IPS DF 4.7 (cell line): ENCODE data around the gene SH3PXD2B.
A peak's percentile ranks its signal among the peaks of the same experiment; 100 is the strongest.
"Not testable (repeated sequence)": the region's sequence is repeated elsewhere in the genome, so short reads cannot be mapped to it uniquely, and the experiment has no call there.

Experiments used
- DNase-seq: peaks from one replicate; pipeline ENCODE4 v3.0.0-alpha.2; 2013; ENCODE audit warnings: low spot score; ENCODE audit errors: extremely low read depth

The SH3PXD2B gene

DNA sequence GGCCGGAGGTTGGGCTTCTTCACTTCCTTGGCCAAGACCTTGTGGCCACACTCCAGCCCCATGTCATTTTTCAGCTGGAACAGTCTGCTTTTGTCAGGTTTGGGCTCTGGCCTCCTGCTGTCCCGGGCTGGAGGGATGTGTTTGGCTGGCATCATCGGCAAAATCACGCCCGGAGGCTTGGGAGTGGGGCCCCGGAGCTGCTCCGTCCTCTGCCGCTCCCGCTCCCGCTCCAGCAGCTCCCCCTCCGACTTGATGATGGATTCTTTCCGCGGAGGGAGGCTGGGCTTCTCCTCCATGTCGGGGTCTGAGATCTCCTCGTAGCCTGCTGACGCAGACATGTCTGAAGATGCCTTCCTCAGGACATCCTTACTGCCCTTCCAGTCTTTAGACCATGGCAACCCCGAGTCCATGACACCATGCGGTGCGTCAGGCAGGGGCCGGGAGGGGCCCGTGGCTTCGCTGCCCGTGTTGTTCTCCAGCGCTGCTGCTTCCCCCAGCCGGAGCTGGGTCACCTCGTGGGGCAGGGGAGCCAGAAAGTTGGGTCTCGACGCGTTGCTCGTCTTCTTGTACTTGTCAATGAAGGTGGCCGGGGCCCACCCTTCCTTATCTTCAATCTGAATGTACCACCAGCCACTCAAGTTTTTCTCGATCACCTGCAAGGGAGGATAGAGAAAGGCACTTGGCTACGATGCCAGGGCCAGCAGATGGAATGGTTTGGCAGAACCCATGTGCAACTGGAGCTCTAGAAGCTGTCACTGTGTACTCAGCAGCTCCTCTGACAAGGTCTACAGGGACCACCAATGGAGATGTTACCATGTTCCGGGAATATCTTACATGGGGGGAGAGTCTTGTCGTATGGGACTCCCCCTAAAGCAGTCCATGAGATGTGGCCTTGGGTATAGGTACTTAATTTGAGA, 114.8 kb downstream of the SH3PXD2B start:
- no peak for DNase-seq

DNA sequence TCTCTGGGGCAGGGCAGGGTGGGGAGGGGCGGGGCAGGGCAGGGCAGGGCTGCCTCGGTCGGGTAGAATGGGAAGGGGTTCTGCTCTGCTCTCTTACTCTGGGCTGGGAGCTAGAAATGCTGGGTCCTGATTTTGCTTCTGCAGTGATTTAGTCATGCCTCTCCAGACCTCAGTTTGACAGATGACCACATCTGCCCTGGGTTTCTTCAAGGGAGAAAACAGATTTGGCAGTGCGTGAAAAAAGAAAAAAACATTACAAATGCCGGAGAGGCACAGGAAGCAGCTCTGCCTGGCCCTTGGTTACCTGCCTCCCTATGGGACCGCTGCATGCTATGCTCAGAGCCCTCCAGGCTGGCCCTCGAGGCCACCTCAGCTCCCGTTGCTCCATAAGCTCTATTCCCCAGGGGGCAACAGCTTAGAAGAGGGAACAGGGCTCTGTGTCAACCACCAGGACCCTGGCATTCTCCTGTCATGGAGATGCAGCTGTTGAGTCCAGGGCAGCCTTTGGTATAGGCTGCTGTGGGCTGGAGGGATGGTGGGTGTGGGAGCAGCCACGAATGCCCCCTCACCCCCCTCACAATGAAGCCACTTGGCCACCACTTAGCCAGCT, 117.5 kb downstream of the SH3PXD2B start:
- DNase-seq = no peak

DNA sequence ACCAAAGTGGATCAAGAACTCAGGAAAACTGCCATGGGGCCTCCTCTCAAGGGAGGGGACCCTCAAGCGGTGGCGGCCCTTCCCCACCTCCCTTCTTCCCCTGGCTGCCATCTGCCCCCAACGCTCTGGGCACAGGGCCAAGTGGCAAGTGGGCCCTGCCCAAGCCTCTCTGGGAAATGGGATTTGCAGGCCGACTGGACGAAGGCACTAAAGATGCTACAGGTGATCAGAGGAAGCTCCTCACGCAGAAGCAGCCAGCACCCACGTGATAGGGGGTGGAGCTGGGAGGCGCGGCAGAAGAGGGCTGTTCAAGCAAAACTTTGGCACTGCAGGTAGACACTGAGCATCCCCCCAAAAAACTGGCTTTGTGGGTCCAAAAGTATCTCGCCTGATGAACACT, 118.1 kb downstream of the SH3PXD2B start:
- no peak for DNase-seq

DNA sequence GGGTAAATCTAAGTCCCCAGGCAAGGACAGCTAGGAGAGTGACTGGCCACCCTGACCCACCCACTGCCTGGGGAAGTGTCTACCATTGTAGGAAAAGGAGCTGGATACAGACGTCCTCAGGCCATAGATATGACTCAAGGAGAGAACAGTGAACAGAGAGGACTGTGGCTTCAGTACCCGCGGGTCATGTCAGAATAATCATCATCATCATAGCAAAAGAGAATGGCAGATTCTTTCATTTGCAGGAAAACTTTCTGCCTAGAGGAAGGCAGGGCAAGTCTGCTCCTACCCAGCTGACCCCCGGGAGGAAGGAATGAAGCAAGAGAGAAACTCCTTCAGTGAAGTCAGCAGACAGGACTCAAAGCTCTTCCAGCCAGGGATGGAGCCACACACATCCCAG, 118.6 kb downstream of the SH3PXD2B start:
- DNase-seq = no peak

DNA sequence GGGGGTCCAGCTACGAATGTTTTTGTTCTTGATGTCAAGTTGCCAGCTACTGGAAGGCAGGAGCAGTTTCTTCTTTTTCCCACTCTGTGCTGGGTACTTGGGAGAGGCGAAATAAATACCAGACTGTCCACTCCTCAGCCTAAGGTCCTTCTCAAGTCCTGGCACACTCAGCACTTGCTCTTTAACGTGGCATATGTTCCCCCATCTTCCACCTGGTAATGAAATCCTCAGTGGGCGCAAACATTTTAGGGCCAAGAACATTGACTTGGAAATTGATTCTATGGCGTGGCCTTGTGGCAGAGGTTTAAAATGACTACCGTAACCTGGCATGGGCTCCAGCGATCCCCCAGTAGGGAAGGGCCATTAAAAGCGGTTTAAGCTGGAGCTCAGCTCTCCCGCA, 119.7 kb downstream of the SH3PXD2B start:
- DNase-seq = no peak

DNA sequence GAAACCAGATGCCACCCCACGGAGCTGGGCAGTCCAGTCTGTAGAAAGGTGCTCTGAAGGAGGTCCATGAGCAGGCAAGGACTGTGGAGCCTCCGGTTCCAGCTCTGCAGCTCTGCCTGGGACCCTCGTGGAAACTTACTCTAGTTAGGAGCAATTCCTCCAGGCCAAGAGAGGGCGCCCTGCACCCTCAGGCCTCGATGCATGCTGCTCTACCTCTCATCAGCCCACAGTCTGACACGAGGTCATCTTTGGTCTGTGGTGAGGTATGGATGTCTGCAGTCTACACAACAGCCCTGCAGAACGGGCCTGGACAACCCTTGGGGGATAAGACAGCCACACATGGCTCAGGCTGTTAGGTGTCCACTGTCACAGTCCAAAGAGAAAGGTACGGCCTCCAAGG, 120.1 kb downstream of the SH3PXD2B start:
- DNase-seq = peak; percentile 28

DNA sequence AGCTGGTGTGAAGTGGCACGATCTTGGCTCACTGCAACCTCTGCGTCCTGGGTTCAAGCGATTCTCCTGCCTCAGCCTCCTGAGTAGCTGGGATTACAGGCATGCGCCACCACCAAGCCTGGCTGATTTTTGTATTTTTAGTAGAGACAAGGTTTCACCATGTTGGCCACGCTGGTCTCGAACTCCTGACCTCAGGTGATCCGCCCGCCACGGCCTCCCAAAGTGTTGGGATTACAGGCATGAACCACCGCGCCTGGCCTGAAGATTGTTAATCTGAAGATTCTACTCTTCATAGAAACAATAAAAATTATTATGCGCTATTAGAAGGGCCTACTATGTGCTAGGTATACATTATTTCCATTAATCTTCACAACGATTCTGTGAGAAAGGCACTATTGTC, 127.4 kb downstream of the SH3PXD2B start:
- not testable (repeated sequence) for DNase-seq

DNA sequence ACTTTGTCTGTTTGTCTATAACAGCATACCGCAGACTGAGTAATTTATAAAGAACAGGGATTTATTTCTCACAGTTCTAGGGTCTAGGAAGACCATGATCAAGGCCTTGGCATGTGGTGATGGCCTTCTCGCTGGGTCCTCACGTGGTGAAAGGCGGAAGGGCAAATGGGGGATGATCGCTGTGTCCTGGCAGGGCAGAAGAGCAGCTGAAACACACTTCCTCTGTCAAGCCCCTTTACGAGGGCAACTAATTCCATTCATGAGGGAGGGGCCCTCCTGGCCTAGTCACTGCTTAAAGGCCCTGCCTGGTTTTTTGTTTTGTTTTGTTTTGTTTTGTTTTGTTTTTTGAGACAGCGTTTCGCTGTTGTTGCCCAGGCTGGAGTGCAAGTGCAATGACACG, 128.9 kb downstream of the SH3PXD2B start:
- DNase-seq = no peak

DNA sequence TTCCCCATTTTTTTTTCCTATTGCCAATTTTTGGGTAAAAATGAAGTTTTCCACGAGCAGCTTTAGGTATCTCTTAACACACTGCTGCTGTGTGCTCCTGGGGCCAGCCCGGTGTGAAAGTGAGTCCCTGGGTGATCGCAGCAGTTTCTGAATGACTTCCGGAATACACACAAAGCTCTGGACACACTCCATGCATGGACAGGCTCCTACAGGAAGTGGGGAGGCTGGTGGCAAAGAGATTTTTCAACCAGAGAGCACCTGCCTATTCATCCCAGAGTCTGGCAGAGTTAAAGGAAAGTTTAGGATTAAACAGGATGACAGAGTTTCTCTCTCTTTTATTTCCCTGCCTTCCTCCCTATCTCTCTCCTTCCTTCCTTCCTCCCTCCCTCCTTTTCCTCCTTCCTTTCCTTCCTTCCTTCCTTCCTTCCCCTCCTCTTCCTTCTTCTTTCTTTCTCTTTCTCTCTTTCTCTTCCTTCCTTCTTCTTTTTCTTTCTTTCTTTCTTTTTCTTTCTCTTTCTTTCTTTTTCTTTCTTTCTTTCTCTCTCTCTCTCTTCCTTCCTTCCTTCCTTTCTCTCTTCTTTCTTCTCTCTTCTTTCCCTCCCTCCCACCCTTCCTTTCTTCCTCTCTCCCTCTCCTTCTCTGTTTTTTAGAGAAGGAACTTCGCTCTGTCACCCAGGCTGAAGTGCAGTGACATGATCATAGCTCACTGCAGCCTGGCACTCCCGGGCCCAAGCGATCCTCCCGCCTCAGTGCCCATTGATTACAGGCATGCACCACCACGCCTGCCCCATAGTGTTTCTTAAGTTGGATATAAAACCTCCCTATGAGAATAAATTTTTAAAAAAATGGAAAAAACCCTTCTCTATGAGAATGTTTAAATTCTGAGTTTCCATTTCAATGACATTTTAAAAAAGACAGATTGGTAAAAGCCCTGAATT, 132.0 kb downstream of the SH3PXD2B start:
- no peak for DNase-seq

DNA sequence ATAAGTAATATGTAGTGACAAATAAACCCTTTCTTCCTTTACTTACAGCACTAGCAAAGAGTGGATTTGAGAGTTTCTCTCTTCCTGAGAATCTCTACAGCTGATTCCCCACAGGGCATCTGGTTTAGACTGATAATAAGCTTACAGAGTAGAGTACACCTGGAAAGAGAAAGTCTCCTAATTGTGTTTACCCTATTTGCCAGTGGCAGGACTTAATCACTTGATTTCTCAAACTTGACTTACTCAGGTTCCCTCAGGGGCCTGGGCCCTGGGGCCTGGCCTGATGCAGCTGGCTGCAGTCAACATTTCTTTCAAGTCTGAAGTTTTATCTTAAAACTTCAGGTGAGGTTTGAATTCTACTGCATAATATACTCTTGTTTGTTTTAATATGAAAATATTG, 132.7 kb downstream of the SH3PXD2B start:
- DNase-seq = no peak

DNA sequence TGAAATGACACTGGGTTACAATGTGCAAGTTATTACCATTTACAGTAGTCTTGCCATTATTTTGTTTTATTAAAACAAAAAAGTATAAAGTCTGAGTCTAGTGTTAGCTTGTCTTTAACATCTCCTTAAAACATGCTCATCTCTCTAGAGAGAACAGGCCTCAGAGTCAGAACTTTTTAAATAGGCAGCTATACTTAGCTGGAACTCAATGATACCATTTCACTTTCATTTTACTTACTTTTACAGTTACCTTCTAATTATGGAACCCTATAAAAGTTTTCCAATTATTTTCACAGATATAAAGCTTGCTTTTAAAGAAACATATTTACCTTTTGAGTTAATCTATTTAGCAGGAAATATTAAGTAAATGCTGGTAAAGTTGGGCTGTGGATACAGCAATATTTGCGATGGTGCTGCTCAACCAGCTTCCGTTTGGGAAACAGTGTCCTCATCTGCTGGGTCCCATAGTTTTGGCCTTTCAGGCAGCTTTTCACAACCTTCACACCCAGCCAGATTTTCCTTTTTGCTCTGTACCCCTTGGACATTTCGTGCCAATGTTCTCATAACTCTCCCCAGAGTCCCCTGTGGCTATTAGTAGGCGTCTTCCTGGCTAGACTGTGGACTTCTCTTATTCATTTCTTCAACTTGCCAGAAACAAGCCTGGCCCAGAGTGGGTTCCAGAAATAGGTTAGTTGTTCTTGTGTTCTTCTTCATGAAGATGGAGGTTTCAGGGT, 134.4 kb downstream of the SH3PXD2B start:
- no peak for DNase-seq

DNA sequence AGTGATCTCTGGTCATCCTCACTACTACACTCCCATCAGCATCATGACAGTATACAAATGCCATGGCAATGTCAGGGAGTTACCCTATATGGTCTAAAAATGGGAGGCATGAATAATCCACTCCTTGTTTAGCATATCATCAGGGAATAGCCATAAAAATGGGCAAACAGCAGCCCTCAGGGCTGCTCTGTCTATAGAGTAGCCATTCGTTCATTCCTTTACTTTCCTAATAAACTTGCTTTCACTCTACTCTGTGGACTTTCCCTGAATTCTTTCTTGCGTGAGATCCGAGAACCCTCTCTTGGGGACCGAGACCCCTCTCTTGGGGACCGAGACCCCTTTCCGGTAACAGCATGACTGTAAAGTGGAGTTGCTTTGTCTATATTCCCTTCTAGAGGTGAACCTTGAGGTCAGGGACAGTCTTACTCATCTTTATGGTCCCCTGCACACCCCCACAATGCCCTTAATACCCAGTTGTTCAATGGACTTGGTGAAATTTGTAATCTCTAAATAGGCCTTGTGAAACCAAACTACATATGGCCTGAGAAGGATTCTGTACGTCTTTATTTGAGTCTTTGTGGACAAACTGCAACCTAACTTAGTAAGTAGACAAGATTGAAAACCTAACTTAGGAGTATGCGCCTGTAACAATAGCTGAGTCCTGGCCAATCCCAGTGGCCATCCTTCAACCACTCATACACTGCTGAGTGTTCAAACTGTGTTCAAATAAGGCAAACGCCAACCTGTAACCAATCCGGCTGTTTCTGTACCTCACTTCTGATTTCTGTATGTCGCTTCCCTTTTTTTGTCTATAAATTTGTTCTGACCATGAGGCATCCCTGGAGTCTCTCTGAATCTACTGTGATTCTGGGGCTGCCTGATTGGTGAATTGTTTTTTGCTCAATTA, 138.5 kb downstream of the SH3PXD2B start:
- no peak for DNase-seq

DNA sequence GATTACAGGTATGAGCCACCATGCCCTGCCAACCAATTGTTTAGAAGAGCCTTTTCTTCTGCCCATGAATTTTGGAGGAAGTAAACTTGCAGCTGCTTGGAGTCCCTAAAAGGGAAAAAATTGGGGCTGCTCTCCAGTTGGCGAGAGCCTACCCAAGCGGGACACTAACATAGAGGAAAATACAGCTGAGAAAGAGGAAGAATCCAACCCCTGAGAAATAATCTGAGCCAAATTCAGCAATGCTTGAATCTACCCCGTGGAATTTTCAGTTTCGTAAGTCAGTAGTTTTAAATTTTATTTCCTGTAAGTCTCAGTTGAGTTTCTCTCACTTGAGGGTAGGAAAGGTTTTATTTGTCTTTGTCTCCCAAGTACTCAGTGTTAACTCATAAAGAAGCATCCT, 140.4 kb downstream of the SH3PXD2B start:
- DNase-seq = no peak

DNA sequence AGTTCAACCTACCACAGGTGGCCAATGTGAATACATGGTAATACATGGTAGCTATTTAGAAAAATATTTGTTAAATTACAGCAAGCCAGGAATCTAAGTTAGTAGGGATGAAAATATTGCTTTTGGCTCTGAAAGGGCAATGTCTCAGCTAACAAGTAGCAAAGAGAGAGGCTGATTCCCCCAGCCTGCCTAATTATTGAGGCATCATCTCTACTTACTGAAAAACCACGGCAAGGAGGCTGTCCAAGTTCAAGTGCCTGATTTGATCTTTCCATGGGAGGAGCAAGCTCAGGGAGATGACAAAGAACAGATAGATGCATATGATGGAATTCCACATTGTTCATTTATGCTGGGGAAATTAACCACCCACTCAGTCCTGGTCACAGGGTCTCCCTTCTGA, 142.0 kb downstream of the SH3PXD2B start:
- DNase-seq = no peak

DNA sequence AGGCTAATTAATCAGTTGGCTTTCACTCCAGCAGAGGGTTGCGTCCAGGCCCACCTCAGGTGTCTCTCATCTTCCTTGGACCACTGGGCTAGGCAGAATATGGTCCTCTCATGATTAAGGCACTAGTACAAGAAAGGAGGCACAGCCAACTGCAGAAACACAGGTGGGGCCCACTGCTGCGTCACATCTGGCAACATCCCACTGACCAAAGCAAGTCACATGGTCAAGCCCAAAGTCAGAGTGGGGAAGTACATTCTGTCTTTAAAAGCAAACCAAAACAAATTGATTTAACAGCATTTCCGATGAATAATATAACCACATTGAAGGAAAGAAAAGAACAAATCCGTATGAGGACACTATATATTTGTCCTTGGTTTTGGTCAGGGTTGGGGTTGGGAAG, 142.7 kb downstream of the SH3PXD2B start:
- DNase-seq = no peak

DNA sequence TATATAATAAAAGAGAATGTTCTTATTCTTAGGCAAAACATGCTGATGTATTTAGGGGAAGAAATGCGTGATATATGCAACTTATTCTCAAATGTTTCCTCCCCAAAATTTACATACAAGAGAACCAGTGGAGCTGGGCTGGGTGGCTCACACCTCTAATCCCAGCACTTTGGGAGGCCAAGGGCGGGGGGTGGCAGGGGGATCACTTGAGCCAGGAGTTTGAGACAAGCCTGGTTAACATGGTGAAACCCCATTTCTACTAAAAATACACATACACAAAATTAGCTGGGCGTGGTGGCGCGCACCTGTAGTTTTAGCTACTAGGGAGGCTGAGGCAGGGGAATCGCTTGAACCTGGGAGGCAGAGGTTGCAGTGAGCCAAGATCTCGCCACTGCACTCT, 143.3 kb downstream of the SH3PXD2B start:
- DNase-seq = no peak

DNA sequence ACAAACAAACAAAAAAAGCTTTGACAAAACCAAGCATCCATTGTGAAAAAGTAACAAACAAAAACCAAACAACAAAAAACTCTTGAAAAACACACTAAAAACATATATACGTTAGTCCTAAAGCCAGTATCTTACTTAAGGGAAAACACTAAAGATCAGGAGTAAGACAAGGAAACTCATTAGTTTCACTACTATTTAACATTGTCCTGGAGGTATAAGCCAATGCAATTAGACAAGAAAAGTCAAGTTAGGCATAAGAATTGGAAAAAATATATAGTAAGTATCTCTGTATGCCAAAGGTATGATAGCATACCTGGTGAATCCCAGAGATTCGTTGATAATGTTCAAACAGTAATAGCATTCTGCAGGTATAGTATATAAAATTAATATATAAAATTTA, 148.9 kb downstream of the SH3PXD2B start:
- no peak for DNase-seq

DNA sequence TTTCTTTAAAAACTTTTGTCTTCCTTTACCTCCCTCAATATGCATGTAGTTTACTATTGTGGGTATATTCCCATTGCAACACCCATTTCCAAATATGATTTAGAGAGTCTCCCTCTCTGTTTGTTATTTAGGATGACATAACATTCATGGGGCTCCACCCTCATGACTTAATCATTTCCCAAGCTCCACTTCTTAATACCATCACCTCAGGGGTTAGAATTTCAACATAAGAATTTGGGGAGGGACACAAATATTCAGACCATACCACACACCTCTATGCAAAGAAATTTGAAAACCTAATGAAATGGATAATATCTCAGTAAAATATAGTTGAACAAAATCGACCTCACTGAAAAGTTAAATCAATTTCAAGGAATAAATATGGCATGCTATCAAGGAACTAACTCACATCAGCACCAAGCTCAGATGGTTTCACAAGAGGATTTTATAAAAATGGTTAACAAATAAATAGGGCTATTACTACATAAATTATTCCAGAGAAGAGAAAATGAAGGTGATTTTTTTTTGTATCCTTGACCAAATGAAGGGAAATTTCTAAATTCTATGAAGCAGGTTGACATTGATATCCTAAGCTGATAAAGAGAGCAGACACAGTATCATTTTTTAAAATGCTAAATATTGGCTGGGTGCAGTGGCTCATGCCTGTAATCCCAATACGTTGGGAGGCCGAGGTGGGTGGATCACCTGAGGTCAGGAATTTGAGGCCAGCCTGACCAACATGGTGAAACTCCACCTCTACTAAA, 150.6 kb downstream of the SH3PXD2B start:
- no peak for DNase-seq

DNA sequence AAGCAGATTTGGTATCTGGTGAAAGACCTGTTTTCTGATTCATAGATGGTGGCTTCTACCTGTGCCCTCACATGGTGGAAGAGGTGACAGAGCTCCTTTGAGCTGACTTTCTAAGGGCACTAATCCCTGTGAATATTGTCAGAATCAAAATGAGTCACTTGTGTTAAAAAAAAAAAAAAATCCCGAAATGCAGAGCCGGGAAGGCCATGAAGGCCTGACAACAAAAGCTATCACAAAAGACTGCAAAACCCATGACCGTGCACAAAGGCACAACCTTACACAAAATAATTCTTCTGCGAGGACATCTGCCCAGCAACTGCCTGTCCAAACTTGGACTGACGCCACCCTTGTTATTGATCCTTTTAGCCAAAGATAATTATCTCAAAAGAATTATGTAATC, 151.2 kb downstream of the SH3PXD2B start:
- DNase-seq = no peak
